HG03045 (cell line): Measurements from ENCODE around the gene MSL2.
"Not testable (repeated sequence)": the region's sequence is repeated elsewhere in the genome, so short reads cannot be mapped to it uniquely, and the experiment has no call there.

ENCODE experiments used
- ATAC-seq: cut with Tn5 transposase; IDR thresholded peaks from one replicate; pipeline ENCODE4 v1.9.1; 2021; ENCODE audit warnings: mild to moderate bottlenecking, moderate library complexity; ENCODE audit not compliant: unreplicated experiment

Gene MSL2

GRCh38 chr3:136149667-136150066 lies 46.5 kb downstream of the MSL2 start:
- ATAC-seq: no peak

GRCh38 chr3:136146981-136147729 lies 49.0 kb downstream of the MSL2 start:
- ATAC-seq: no peak

GRCh38 chr3:136144397-136144796 lies 51.7 kb downstream of the MSL2 start:
- ATAC-seq: not testable (repeated sequence)

GRCh38 chr3:136142592-136142991 lies 53.5 kb downstream of the MSL2 start:
- no peak for ATAC-seq

- no peak for ATAC-seq
Observed at GRCh38 chr3:136141891-136142290, 54.2 kb downstream of the MSL2 start.

GRCh38 chr3:136141291-136141785 lies 54.8 kb downstream of the MSL2 start:
- no peak for ATAC-seq

GRCh38 chr3:136136454-136136853 lies 59.7 kb downstream of the MSL2 start:
- ATAC-seq: no peak

GRCh38 chr3:136135039-136135802 lies 60.9 kb downstream of the MSL2 start:
- ATAC-seq: no peak

GRCh38 chr3:136134091-136134490 lies 62.0 kb downstream of the MSL2 start:
- ATAC-seq: no peak

- not testable (repeated sequence) for ATAC-seq
Observed at GRCh38 chr3:136131647-136132046, 64.5 kb downstream of the MSL2 start.

- ATAC-seq: no peak
Observed at GRCh38 chr3:136122006-136122405, 74.1 kb downstream of the MSL2 start.

- ATAC-seq: peak; percentile 57
Observed at GRCh38 chr3:136120373-136121348, 75.5 kb downstream of the MSL2 start.

- ATAC-seq: not testable (repeated sequence)
Observed at GRCh38 chr3:136119783-136120182, 76.4 kb downstream of the MSL2 start.

GRCh38 chr3:136119332-136119731 lies 76.8 kb downstream of the MSL2 start:
- not testable (repeated sequence) for ATAC-seq

- no peak for ATAC-seq
Observed at GRCh38 chr3:136114421-136114820, 81.7 kb downstream of the MSL2 start.

GRCh38 chr3:136110481-136110880 lies 85.7 kb downstream of the MSL2 start:
- no peak for ATAC-seq

GRCh38 chr3:136109499-136109898 lies 86.6 kb downstream of the MSL2 start:
- peak; percentile 85 for ATAC-seq

GRCh38 chr3:136106101-136106500 lies 90.0 kb downstream of the MSL2 start:
- no peak for ATAC-seq

- ATAC-seq: no peak
Observed at GRCh38 chr3:136105044-136105443, 91.1 kb downstream of the MSL2 start.
